K562 (cell line): ENCODE data around the gene RILP. TPM values are rescaled to one million over a fixed set of nuclear protein-coding genes. Genes with fewer than 3 reads are reported as not detected.

Experiments
- ATAC-seq: fragments of 200-7000 bp; cut with Tn5 transposase; 3 replicates; pipeline ENCODE4 v1.9.1; 2020; ENCODE audit warnings: moderate library complexity
- BruUV-seq: library from RNA; stranded (reverse); fragments of 400-500 nt; replicated peaks from 2 replicates; lab custom pipeline; 2021; lab: Mats Ljungman, UMichigan
- CTCF ChIA-PET: fragments of 300-600 bp; formaldehyde crosslinking; extraction: SDS; loops from one replicate; lab custom pipeline; 2021; ENCODE audit warnings: low intra/inter-chr PET ratio; lab: Yijun Ruan, JAX
- POLR2A ChIA-PET: fragments of 300-600, 350-650 bp; sonication (Branson Sonifier 250); formaldehyde crosslinking; extraction: SDS; loops from one replicate; lab custom pipeline; 2021; ENCODE audit warnings: antibody characterized with exemption, inconsistent platforms; lab: Yijun Ruan, JAX
- DNase-seq, 4 experiments: peaks; one replicate each; pipeline versions ENCODE4 v3.0.0 to v3.0.0-alpha.2; 2011 to 2018; ENCODE audit warnings: low spot score in 3 of 4, mixed read lengths in 3 of 4; ENCODE audit errors: extremely low read depth in 1 of 4
- FAIRE-seq: peaks from 2 replicates; lab custom pipeline; 2011; peaks lifted over from hg19 to GRCh38; lab: Jason Lieb, UNC
- H2AFZ ChIP-seq: 2 replicates; pipeline ENCODE4 v1.6.0; 2011; ENCODE audit warnings: low read depth, low read length, control low read depth, inconsistent platforms
- H3K27ac ChIP-seq: fragments of 200-600 bp; 3 replicates; pipeline ENCODE4 v1.8.0; 2011; ENCODE audit warnings: low read depth, mild to moderate bottlenecking, control low read depth, inconsistent platforms, low read length, moderate library complexity, mixed read lengths; ENCODE audit errors: extremely low read depth
- H3K27me3 ChIP-seq, 2 experiments: fragments of 300-600 bp in 1 of 2; 2 replicates in 1 of 2; 3 replicates in 1 of 2; pipeline versions ENCODE4 v1.6.0 to v1.8.0; 2011; ENCODE audit warnings: inconsistent platforms in 2 of 2, low read length in 2 of 2, mild to moderate bottlenecking in 1 of 2, mixed read lengths in 1 of 2, moderate library complexity in 1 of 2; ENCODE audit not compliant: control insufficient read depth in 2 of 2, insufficient read depth in 2 of 2
- H3K36me3 ChIP-seq: fragments of 300-600 bp; 3 replicates; pipeline ENCODE4 v1.8.0; 2011; ENCODE audit warnings: mild to moderate bottlenecking, low read length, inconsistent platforms; ENCODE audit not compliant: control insufficient read depth, insufficient read depth
- H3K4me1 ChIP-seq, 2 experiments: fragments of 200-600 bp in 1 of 2; replicated peaks in 1 of 2; 2 replicates in 1 of 2; 3 replicates in 1 of 2; pipeline versions ENCODE4 v1.5.1 to v1.8.0; 2011; ENCODE audit warnings: inconsistent platforms in 2 of 2, low read length in 2 of 2, mild to moderate bottlenecking in 1 of 2, mixed read lengths in 1 of 2, moderate library complexity in 1 of 2; ENCODE audit not compliant: control insufficient read depth in 2 of 2, insufficient read depth in 2 of 2
- H3K4me2 ChIP-seq: 2 replicates; pipeline ENCODE4 v1.6.1; 2011; ENCODE audit warnings: low read length, control low read depth, inconsistent platforms, mixed read lengths; ENCODE audit not compliant: insufficient read depth
- H3K4me3 ChIP-seq: fragments of 200-600 bp; sonication (generic), shearing (Covaris generic); 2 replicates; pipeline ENCODE4 v1.5.1; 2016; ENCODE audit warnings: control low read depth, inconsistent platforms
- H3K79me2 ChIP-seq: fragments of 200-600 bp; 3 replicates; pipeline ENCODE4 v1.8.0; 2011; ENCODE audit warnings: low read length, inconsistent platforms; ENCODE audit not compliant: control insufficient read depth, insufficient read depth
- H3K9ac ChIP-seq, 2 experiments: 2 replicates each; pipeline versions ENCODE4 v1.6.0 to v1.6.1; 2011; ENCODE audit warnings: low read depth in 2 of 2, low read length in 2 of 2, control low read depth in 1 of 2, inconsistent platforms in 1 of 2, mild to moderate bottlenecking in 1 of 2, mixed read lengths in 1 of 2; ENCODE audit not compliant: insufficient read depth in 1 of 2
- H3K9me1 ChIP-seq: one replicate; pipeline ENCODE4 v1.6.0; 2011; ENCODE audit warnings: inconsistent platforms, mild to moderate bottlenecking, low read length, moderate library complexity; ENCODE audit not compliant: control insufficient read depth, insufficient read depth
- H3K9me3 ChIP-seq: replicated peaks from 2 replicates; pipeline ENCODE4 v1.5.1; 2011; ENCODE audit warnings: low read depth, low read length, inconsistent platforms; ENCODE audit not compliant: control insufficient read depth, insufficient read depth
- H4K20me1 ChIP-seq: replicated peaks from 2 replicates; pipeline ENCODE4 v1.6.1; 2011; ENCODE audit warnings: low read length, inconsistent platforms, mixed read lengths; ENCODE audit not compliant: control insufficient read depth, insufficient read depth
- ATF1 ChIP-seq, 2 experiments: fragments of 450-650 bp in 1 of 2; IDR thresholded peaks; 2 replicates each; pipeline ENCODE4 v1.6.1; 2016; ENCODE audit warnings: missing compliant biosample characterization in 1 of 2, missing genetic modification characterization in 1 of 2
- ATF3 ChIP-seq, 2 experiments: fragments of 450-650 bp in 1 of 2; sonication (generic) in 1 of 2; formaldehyde crosslinking in 1 of 2; IDR thresholded peaks in 1 of 2; conservative IDR thresholded peaks in 1 of 2; 2 replicates each; pipeline versions ENCODE4 v1.6.1 to v1.8.1; 2016 to 2023; ENCODE audit warnings: mild to moderate bottlenecking in 2 of 2, moderate library complexity in 2 of 2, inconsistent platforms in 1 of 2, missing genetic modification reagents in 1 of 2
- CCNT2 ChIP-seq: IDR thresholded peaks from 2 replicates; pipeline ENCODE4 v1.6.1; 2011; ENCODE audit warnings: borderline replicate concordance, low read depth, mild to moderate bottlenecking, moderate library complexity, mixed read lengths, low read length; ENCODE audit not compliant: insufficient read length; ENCODE audit errors: extremely low read depth
- GTF2B ChIP-seq: IDR thresholded peaks from 2 replicates; pipeline ENCODE4 v1.6.1; 2011; ENCODE audit not compliant: insufficient read length; ENCODE audit errors: extremely low read depth
- KLF16 ChIP-seq: IDR thresholded peaks from 2 replicates; pipeline ENCODE4 v1.6.1; 2016; ENCODE audit warnings: antibody characterized with exemption
- LCOR ChIP-seq: sonication (generic); formaldehyde crosslinking; IDR thresholded peaks from 2 replicates; pipeline ENCODE4 v1.8.0; 2022; ENCODE audit warnings: mild to moderate bottlenecking, missing genetic modification reagents
- NONO ChIP-seq, 2 experiments: fragments of 200-400 bp in 1 of 2; fragments of 450-650 bp in 1 of 2; formaldehyde crosslinking in 1 of 2; IDR thresholded peaks; 2 replicates each; pipeline ENCODE4 v1.6.1; 2017; ENCODE audit warnings: low read depth in 2 of 2, mild to moderate bottlenecking in 2 of 2, moderate library complexity in 2 of 2, low read length in 1 of 2
- POLR2H ChIP-seq: IDR thresholded peaks from 2 replicates; pipeline ENCODE4 v1.6.1; 2016; ENCODE audit warnings: missing genetic modification characterization, low read depth, mild to moderate bottlenecking, control low read depth, missing compliant biosample characterization, moderate library complexity
- RFX1 ChIP-seq: fragments of 450-650 bp; IDR thresholded peaks from 2 replicates; pipeline ENCODE4 v1.6.1; 2016; ENCODE audit warnings: mild to moderate bottlenecking, moderate library complexity
- RNF2 ChIP-seq: sonication (generic); IDR thresholded peaks from 2 replicates; pipeline ENCODE4 v1.6.1; 2016
- TBP ChIP-seq: optimal IDR thresholded peaks from 2 replicates; pipeline ENCODE3; 2011; ENCODE audit warnings: low read depth, low read length, improper control_type of control experiment
- YY1 ChIP-seq, 3 experiments: IDR thresholded peaks; 2 replicates each; pipeline ENCODE4 v1.6.1; 2011; ENCODE audit warnings: low read length in 2 of 3, mild to moderate bottlenecking in 2 of 3, moderate library complexity in 2 of 3, borderline replicate concordance in 1 of 3, control low read depth in 1 of 3, low read depth in 1 of 3; ENCODE audit not compliant: insufficient read depth in 3 of 3, insufficient replicate concordance in 2 of 3, control insufficient read depth in 1 of 3, insufficient read length in 1 of 3; ENCODE audit errors: extremely low read depth in 1 of 3
- ZBTB7A ChIP-seq: IDR thresholded peaks from 2 replicates; pipeline ENCODE4 v1.6.1; 2011; ENCODE audit warnings: low read depth, mild to moderate bottlenecking, low read length, moderate library complexity, borderline replicate concordance; ENCODE audit not compliant: control insufficient read depth
- ZNF717 ChIP-seq: fragments of 250-450 bp; sonication (Bioruptor Pico); IDR thresholded peaks from 2 replicates; pipeline ENCODE4 v1.5.0; 2021
- ZNF77 ChIP-seq: fragments of 250-450 bp; sonication (Bioruptor Pico); IDR thresholded peaks from 2 replicates; pipeline ENCODE4 v1.5.0; 2020
- WGBS: fragments of 100-300 bp; shearing (Covaris generic); methylation state at CpG from one replicate; pipeline ENCODE4 v1.1.6; 2016; ENCODE audit warnings: low coverage, mixed read lengths; ENCODE audit not compliant: insufficient coverage; ENCODE audit errors: missing lambda C conversion rate; 5-methylcytosine and 5-hydroxymethylcytosine counted together
- in situ Hi-C: fragments of 300-500 bp; cut with MboI; formaldehyde crosslinking; loops from 4 replicates; pipeline ENCODE4 v1.15.0; 2018; ENCODE audit warnings: inconsistent platforms, mixed read lengths
- intact Hi-C: fragments of 100-400 bp; cut with micrococcal nuclease; formaldehyde crosslinking; loops from 2 replicates; pipeline ENCODE4 v1.14.2; 2022
- polyA plus RNA-seq, 8 experiments: library from polyadenylated mRNA; depleted of rRNA in 4 of 8; stranded (reverse) in 5 of 8; unstranded in 3 of 8; fragments of >200 nt; fragmentation: Nextera tagmentation in 2 of 8; fragmentation: Illumina TruSeq in 1 of 8; extraction: Ambion mirVana in 2 of 8; extraction: Trizol in 1 of 8; gene quantifications; 2 replicates each; pipeline versions ENCODE4 v1.2.1 to v1.2.3, GENCODE V29; 2011 to 2014; ENCODE audit warnings: inconsistent platforms in 1 of 8, missing spikeins in 1 of 8
- total RNA-seq, 7 experiments: library from RNA; depleted of rRNA in 6 of 7; stranded (reverse); fragments of >200 nt in 6 of 7; fragmentation: Illumina TruSeq in 2 of 7; extraction: Trizol in 2 of 7; gene quantifications; 2 replicates each; pipeline versions ENCODE4 v1.2.1 to v1.2.3, GENCODE V29; 2011 to 2021; ENCODE audit warnings: low replicate concordance in 1 of 7

RILP gene
- total and polyA plus RNA-seq, 9 of the 15 experiments (the other 6 are each of a cell fraction or from before 2014, with no cell fraction given), result 0.75 to 54.9 (median 27.8) TPM

- TF ChIP-seq RNF2, result 0 out of 2 replicates have a peak, but pooled peaks have one; percentile 15
Observed at GRCh38 chr17:1628856-1629503, 20.7 kb downstream of the RILP start (continued).

- H3K9me1 ChIP-seq, result no peaks in the 10 kb centered on the region
- peak within 1 kb of the TSS; percentile 90 for H3K4me2 ChIP-seq
- no peaks in the 10 kb centered on the region for H3K79me2 ChIP-seq
- peak within 1 kb of the TSS; percentile 83 to 94 for H3K9ac ChIP-seq
- WGBS, result under 1% methylated on average over 52 of the region's 95 CpGs
- peak; percentile 48 for FAIRE-seq
- no peaks in the 10 kb centered on the region for H3K27me3 ChIP-seq
- in situ Hi-C loops (no loop called here), intact Hi-C loops (loop anchor here (2.0 kb wide), 1 partner anchor 53 kb away; no protein-coding TSS in a partner anchor)
- H3K27ac ChIP-seq, result peak within 1 kb of the TSS; percentile 92
- H2AFZ ChIP-seq, result peak within 1 kb of the TSS; percentile 86
- H3K4me1 ChIP-seq, result peaks cover 9 to 36% of the 10 kb centered on the region in 2 experiments
- peak within 1 kb of the TSS; percentile 66 for H3K4me3 ChIP-seq
- peak; percentile 91 for ATAC-seq
- DNase-seq, result peak; percentile 86 to 91 (median 87)
- no peaks in the 10 kb centered on the region for H3K9me3 ChIP-seq
- no peaks in the 10 kb centered on the region for H3K36me3 ChIP-seq
- POLR2A ChIA-PET, result interaction anchor here (0.6 to 1.7 kb wide), 4 partner anchors 10 to 54 kb away, joined by 3 to 4 read pairs (median 3); no protein-coding TSS in a partner anchor
- BruUV-seq, result TSS peak; percentile 66
- H4K20me1 ChIP-seq, result peaks cover 8% of the 10 kb centered on the region; the same call in 1 of the 2 replicates
- CTCF ChIA-PET, result interaction anchor here (1.0 kb wide), 1 partner anchor 55 kb away, joined by 3 read pairs; no protein-coding TSS in a partner anchor
- TF ChIP-seq NONO (IDR thresholded peaks at IDR 0.05; ENCODE audit: low read depth in 2 of 2, low read length in 1 of 2) (peak in 1 of 2 experiments; percentile 18; a peak in 1 of 4 replicates), ZNF717 (CRISPR knock-in tag) (no peak), ZBTB7A (peak; percentile 100), LCOR (CRISPR knock-in tag) (peak; percentile 69; the same call in 1 of the 2 replicates), GTF2B (no peak), YY1 (IDR thresholded peaks at IDR 0.05; ENCODE audit: borderline replicate concordance in 1 of 3, control insufficient read depth in 1 of 3, extremely low read depth in 1 of 3, insufficient read depth in 3 of 3, insufficient read length in 1 of 3, insufficient replicate concordance in 2 of 3, low read depth in 1 of 3, low read length in 2 of 3) (peak in 2 of 3 experiments; percentile 15 to 30), POLR2H (tag) (peak; percentile 60; the same call in 1 of the 2 replicates), KLF16 (0 out of 2 replicates have a peak, but pooled peaks have one; percentile 6), RFX1 (peak; percentile 71), RNF2 (peak; percentile 39; the same call in 1 of the 2 replicates), CCNT2 (peak; percentile 74), TBP (peak; percentile 70), ATF3 (IDR thresholded peaks at IDR 0.05) (no peak), ATF3 (CRISPR knock-in tag; conservative IDR thresholded peaks at IDR 0.05) (no peak), ZNF77 (CRISPR knock-in tag) (no peak), ATF1 (CRISPR knock-in tag; IDR thresholded peaks at IDR 0.05) (no peak), ATF1 (tag; IDR thresholded peaks at IDR 0.05) (peak; percentile 60; the same call in 1 of the 2 replicates)
Observed at GRCh38 chr17:1627982-1628855, 21.4 kb downstream of the RILP start, which contains the start of gene SLC43A2. TSS of gene SLC43A2 (minus strand) at chr17:1628834. CDS start at chr17:1627874, 960 bp downstream.
